ENCODE data around the gene PAX8. TPM values are rescaled to one million over a fixed set of nuclear protein-coding genes. Genes with fewer than 3 reads are reported as not detected.

Gene PAX8
- total RNA-seq, 6 experiments from 2014 or later = 0.33 to 6.7 (median 5.1) TPM

GRCh38 chr2:113232740-113233139, 46.0 kb downstream of the PAX8 start:
- TF ChIP-seq CTCF (IDR thresholded peaks at IDR 0.05) = no peak
- no peak for DNase-seq
- Mint-ChIP-seq H3K4me1 (ENCODE audit: low read depth) (peaks cover 13% of the 10 kb centered on the region), H3K36me3 (ENCODE audit: low read depth) (peaks cover 3% of the 10 kb centered on the region; the same call in 1 of the 2 replicates), H3K4me3 (no peak overlapping the region), H3K9me3 (no peaks in the 10 kb centered on the region), H3K27ac (no peak overlapping the region), H3K27me3 (ENCODE audit: insufficient read depth) (peaks cover 2% of the 10 kb centered on the region)

- Mint-ChIP-seq H3K4me1 (ENCODE audit: low read depth) (peaks cover 11% of the 10 kb centered on the region), H3K27me3 (ENCODE audit: insufficient read depth) (peaks cover 2% of the 10 kb centered on the region), H3K27ac (no peak overlapping the region), H3K9me3 (no peaks in the 10 kb centered on the region), H3K36me3 (ENCODE audit: low read depth) (no peaks in the 10 kb centered on the region), H3K4me3 (no peak overlapping the region)
- no peak for DNase-seq
- no peak for TF ChIP-seq CTCF (IDR thresholded peaks at IDR 0.05)
Observed at GRCh38 chr2:113232123-113232522, 46.6 kb downstream of the PAX8 start.

- H3K4me1 Mint-ChIP-seq (ENCODE audit: low read depth) = peaks cover 13% of the 10 kb centered on the region
- no peaks in the 10 kb centered on the region for H3K9me3 Mint-ChIP-seq
- H3K27ac Mint-ChIP-seq = no peak overlapping the region
- H3K36me3 Mint-ChIP-seq (ENCODE audit: low read depth) = no peaks in the 10 kb centered on the region
- DNase-seq = no peak
- TF ChIP-seq CTCF (IDR thresholded peaks at IDR 0.05) = no peak
- no peak overlapping the region for H3K4me3 Mint-ChIP-seq
- H3K27me3 Mint-ChIP-seq (ENCODE audit: insufficient read depth) = peaks cover 2% of the 10 kb centered on the region
Observed at GRCh38 chr2:113231064-113231463, 47.7 kb downstream of the PAX8 start.

GRCh38 chr2:113230531-113230930, 48.2 kb downstream of the PAX8 start:
- no peak for DNase-seq
- Mint-ChIP-seq H3K4me1 (ENCODE audit: low read depth) (peaks cover 13% of the 10 kb centered on the region), H3K4me3 (no peak overlapping the region), H3K27me3 (ENCODE audit: insufficient read depth) (peaks cover 2% of the 10 kb centered on the region), H3K9me3 (no peaks in the 10 kb centered on the region), H3K36me3 (ENCODE audit: low read depth) (no peaks in the 10 kb centered on the region), H3K27ac (no peak overlapping the region)
- no peak for TF ChIP-seq CTCF (IDR thresholded peaks at IDR 0.05)

- H3K36me3 Mint-ChIP-seq (ENCODE audit: low read depth) = no peaks in the 10 kb centered on the region
- peaks cover 9% of the 10 kb centered on the region for H3K4me1 Mint-ChIP-seq (ENCODE audit: low read depth)
- no peaks in the 10 kb centered on the region for H3K9me3 Mint-ChIP-seq
- H3K4me3 Mint-ChIP-seq = no peak overlapping the region
- no peak for DNase-seq
- H3K27ac Mint-ChIP-seq = no peak overlapping the region
- no peak for TF ChIP-seq CTCF (IDR thresholded peaks at IDR 0.05)
- peaks cover 2% of the 10 kb centered on the region for H3K27me3 Mint-ChIP-seq (ENCODE audit: insufficient read depth)
Observed at GRCh38 chr2:113229795-113230194, 48.9 kb downstream of the PAX8 start.

All from HFFc6 (cell line).